Measurements from ENCODE around the gene PRKCE. TPM values are rescaled to one million over a fixed set of nuclear protein-coding genes. Genes with fewer than 3 reads are reported as not detected.

Gene PRKCE
- total RNA-seq, 4 donors from 2014 or later = 10.9 to 19.6 (median 14.9) TPM

- TF ChIP-seq CTCF (IDR thresholded peaks at IDR 0.05; ENCODE audit: low read depth) = no peak
Measured at GRCh38 chr2:45915523-45915922, 264.0 kb downstream of the PRKCE start.

- no peak for TF ChIP-seq CTCF (IDR thresholded peaks at IDR 0.05; ENCODE audit: low read depth)
Measured at GRCh38 chr2:45918463-45919159, 267.1 kb downstream of the PRKCE start.

DNA sequence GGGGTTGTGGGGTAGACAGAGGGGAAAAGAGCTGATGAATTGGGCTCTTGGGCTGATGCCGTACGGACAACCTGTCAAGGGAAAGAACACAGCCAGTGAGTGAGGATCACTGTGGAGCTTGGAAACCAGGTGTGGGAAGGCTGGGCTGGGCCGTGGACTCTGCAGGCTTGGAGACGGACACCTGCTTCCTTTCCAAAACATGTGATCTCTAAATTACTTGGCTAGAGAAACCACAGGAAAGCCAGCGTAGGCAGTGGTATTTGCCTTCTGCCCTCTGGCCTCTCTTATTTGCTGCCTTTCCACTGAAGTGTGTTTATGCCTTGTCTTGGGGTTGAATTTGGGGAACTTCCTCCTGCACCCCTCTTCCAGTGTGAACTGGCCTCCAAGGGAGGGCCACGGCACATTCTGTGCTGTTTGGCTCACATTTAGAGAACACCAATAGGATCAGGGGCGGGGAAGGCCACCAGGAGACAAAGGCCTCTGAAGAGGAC, 267.7 kb downstream of the PRKCE start:
- TF ChIP-seq CTCF (IDR thresholded peaks at IDR 0.05; ENCODE audit: low read depth) = no peak

GRCh38 chr2:45919711-45920111, 268.2 kb downstream of the PRKCE start:
- TF ChIP-seq CTCF (IDR thresholded peaks at IDR 0.05; ENCODE audit: low read depth) = no peak

DNA sequence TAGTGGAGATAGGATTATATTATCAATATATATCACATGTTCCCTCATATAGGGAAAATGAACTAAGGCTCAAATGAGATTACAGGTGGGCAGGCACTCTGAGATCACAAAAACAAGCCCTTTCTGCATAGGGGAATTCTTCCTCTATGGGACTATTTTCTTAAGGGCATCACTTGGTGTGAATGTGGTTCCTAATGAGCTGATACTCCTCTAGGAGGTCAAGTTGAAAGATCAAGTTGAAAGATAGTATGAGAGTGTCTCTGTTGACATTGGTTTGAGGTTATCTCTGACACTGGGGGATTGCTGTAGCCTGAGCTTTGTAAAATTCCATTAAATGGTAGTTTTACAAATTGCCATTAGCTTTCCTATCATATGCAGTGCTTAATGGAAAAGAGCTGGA, 270.4 kb downstream of the PRKCE start:
- no peak for TF ChIP-seq CTCF (IDR thresholded peaks at IDR 0.05; ENCODE audit: low read depth)

GRCh38 chr2:45922577-45922988, 271.1 kb downstream of the PRKCE start:
- no peak for TF ChIP-seq CTCF (IDR thresholded peaks at IDR 0.05; ENCODE audit: low read depth)

DNA sequence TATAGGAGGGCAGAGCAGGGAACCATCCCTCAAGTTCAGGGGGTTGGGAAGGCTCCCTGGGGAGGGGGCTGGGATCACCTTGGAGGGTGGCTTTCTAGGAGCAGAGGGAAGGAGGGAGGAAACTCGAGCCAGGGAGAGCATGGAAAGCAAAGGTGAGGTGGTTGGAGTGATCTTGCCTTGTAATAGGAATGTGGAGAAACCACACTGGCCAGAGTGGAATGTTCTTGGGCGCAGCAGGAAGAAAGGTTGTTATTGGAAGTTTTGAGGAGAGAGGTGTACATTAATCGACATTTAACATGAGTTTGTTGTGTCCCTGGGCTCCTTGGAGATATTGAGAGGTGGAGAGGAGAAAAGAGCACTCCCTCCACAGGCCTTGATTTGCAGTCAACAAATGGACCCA, 272.2 kb downstream of the PRKCE start:
- no peak for TF ChIP-seq CTCF (IDR thresholded peaks at IDR 0.05; ENCODE audit: low read depth)
